ENCODE data around the gene GCSH. TPM values are rescaled to one million over a fixed set of nuclear protein-coding genes. Genes with fewer than 3 reads are reported as not detected.

Gene GCSH
- polyA plus RNA-seq, 1 donor (not counting 4 experiments of a cell fraction or from before 2014, with no cell fraction given): 67.7 TPM

DNA sequence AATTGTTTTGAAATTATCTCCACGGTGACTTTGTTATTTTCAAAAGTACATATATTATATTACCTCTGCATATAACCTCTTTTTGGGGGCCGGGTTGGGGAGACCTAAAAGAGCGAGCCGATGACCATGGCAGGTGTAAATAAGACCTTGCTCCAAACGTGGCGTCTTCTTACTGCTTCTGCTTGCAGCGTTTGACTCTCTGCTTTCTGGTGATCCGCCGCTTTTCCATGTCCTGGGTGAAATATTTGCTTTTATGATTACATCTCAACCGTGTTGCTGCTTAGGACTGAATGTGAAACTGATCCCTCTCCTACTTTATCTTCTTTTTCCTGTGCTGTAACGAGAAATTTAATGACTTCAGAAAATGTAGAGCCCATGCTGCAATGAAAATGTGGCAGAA is 42.4 kb downstream of the GCSH start:
- Histone ChIP-seq H3K4me3 (ENCODE audit: control insufficient read depth in 2 of 3, extremely low read depth in 1 of 3, insufficient read depth in 2 of 3, low read depth in 1 of 3, low read length in 3 of 3) (no peak overlapping the region), H3K36me3 (ENCODE audit: control insufficient read depth in 2 of 2, extremely low read depth in 1 of 2, insufficient read depth in 2 of 2, low read length in 2 of 2) (no peaks in the 10 kb centered on the region), H3K9me3 (ENCODE audit: control insufficient read depth, low read depth, low read length) (no peaks in the 10 kb centered on the region), H3K9me1 (ENCODE audit: control insufficient read depth, extremely low read depth, insufficient read depth, low read length) (no peaks in the 10 kb centered on the region), H3K9ac (ENCODE audit: control insufficient read depth, extremely low read depth, insufficient read depth, low read length) (no peak overlapping the region), H3K4me2 (ENCODE audit: control insufficient read depth, extremely low read depth, insufficient read depth, low read depth, low read length) (no peak overlapping the region), H3K27ac (ENCODE audit: control insufficient read depth, insufficient read depth, low read length) (no peak overlapping the region), H3K4me1 (ENCODE audit: control insufficient read depth, extremely low read depth, insufficient read depth, low read length) (no peaks in the 10 kb centered on the region), H3K79me2 (ENCODE audit: control insufficient read depth, insufficient read depth, low read length) (no peaks in the 10 kb centered on the region), H3K27me3 (ENCODE audit: control insufficient read depth, extremely low read depth, insufficient read depth, low read length) (no peaks in the 10 kb centered on the region), H2AFZ (ENCODE audit: control insufficient read depth, low read length) (no peak overlapping the region), H4K20me1 (ENCODE audit: control insufficient read depth, extremely low read depth, insufficient read depth, low read length) (no peaks in the 10 kb centered on the region)
- dilution Hi-C loops (cut with MboI; ENCODE audit: extremely low pct_ligation_motif_present, low sequenced_read_pairs): no loop called here
- DNase-seq (ENCODE audit: low read depth, low spot score) (no peak), FAIRE-seq (no peak)
- TF ChIP-seq CTCF (optimal IDR thresholded peaks at IDR 0.05 in 1 of 3, IDR thresholded peaks at IDR 0.05 in 1 of 3, conservative IDR thresholded peaks at IDR 0.05 in 1 of 3; ENCODE audit: extremely low read depth in 1 of 3, insufficient read depth in 2 of 3, low read length in 3 of 3) (no peak), EZH2 (IDR thresholded peaks at IDR 0.05; ENCODE audit: low read length) (no peak)

DNA sequence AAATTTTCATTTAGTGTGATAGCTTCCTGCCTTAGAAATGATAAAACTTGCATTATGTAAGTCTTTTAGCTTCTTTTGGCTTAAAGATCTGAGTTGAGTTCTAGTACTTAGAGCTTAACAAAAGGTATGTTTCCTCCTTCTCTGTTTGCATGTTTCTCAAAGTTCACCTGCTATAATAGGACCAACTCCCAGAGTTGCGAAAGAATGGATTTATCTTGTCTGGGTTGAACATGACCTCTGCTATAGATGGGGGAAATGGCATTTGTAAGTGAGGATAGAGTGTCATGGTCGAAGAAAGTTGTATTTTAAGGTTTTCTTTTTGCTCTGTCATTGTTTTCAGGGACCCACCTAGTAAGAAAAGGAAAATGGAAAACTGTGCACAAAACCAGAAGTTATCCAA is 53.4 kb downstream of the GCSH start:
- dilution Hi-C loops (cut with MboI; ENCODE audit: extremely low pct_ligation_motif_present, low sequenced_read_pairs): no loop called here
- peaks cover 9 to 13% of the 10 kb centered on the region in 2 experiments for H3K36me3 ChIP-seq (ENCODE audit: control insufficient read depth in 2 of 2, extremely low read depth in 1 of 2, insufficient read depth in 2 of 2, low read length in 2 of 2)
- DNase-seq (ENCODE audit: low read depth, low spot score): no peak

More for the DNA sequence above, 53.4 kb downstream of the GCSH start:
- Histone ChIP-seq H2AFZ (ENCODE audit: control insufficient read depth, low read length) (no peak overlapping the region), H4K20me1 (ENCODE audit: control insufficient read depth, extremely low read depth, insufficient read depth, low read length) (no peaks in the 10 kb centered on the region), H3K27me3 (ENCODE audit: control insufficient read depth, extremely low read depth, insufficient read depth, low read length) (no peaks in the 10 kb centered on the region), H3K4me3 (ENCODE audit: control insufficient read depth in 2 of 3, extremely low read depth in 1 of 3, insufficient read depth in 2 of 3, low read depth in 1 of 3, low read length in 3 of 3) (no peak overlapping the region), H3K4me1 (ENCODE audit: control insufficient read depth, extremely low read depth, insufficient read depth, low read length) (no peaks in the 10 kb centered on the region), H3K9me3 (ENCODE audit: control insufficient read depth, low read depth, low read length) (no peaks in the 10 kb centered on the region), H3K27ac (ENCODE audit: control insufficient read depth, insufficient read depth, low read length) (no peak overlapping the region), H3K9me1 (ENCODE audit: control insufficient read depth, extremely low read depth, insufficient read depth, low read length) (no peaks in the 10 kb centered on the region), H3K79me2 (ENCODE audit: control insufficient read depth, insufficient read depth, low read length) (peaks cover 16% of the 10 kb centered on the region), H3K4me2 (ENCODE audit: control insufficient read depth, extremely low read depth, insufficient read depth, low read depth, low read length) (no peak overlapping the region), H3K9ac (ENCODE audit: control insufficient read depth, extremely low read depth, insufficient read depth, low read length) (no peak overlapping the region)
- FAIRE-seq: no peak
- TF ChIP-seq EZH2 (IDR thresholded peaks at IDR 0.05; ENCODE audit: low read length): no peak
- TF ChIP-seq CTCF (optimal IDR thresholded peaks at IDR 0.05 in 1 of 3, IDR thresholded peaks at IDR 0.05 in 1 of 3, conservative IDR thresholded peaks at IDR 0.05 in 1 of 3; ENCODE audit: extremely low read depth in 1 of 3, insufficient read depth in 2 of 3, low read length in 3 of 3): no peak
